H1 (cell line): ENCODE measurements around the gene UVRAG.

Experiments used
- KDM5A ChIP-seq: fragments of 200-600 bp; IDR thresholded peaks from 2 replicates; pipeline ENCODE4 v1.7.1; 2012; ENCODE audit warnings: mild to moderate bottlenecking, low read length, inconsistent platforms, mixed read lengths
- POLR2AphosphoS5 ChIP-seq: IDR thresholded peaks from 2 replicates; pipeline ENCODE4 v1.6.1; 2011; ENCODE audit warnings: low read depth, low read length
- SIN3A ChIP-seq, 2 experiments: IDR thresholded peaks in 1 of 2; conservative IDR thresholded peaks in 1 of 2; 2 replicates each; pipeline ENCODE4 v1.6.1; 2011 to 2012; ENCODE audit warnings: low read length in 2 of 2, improper control_type of control experiment in 1 of 2, low read depth in 1 of 2, mild to moderate bottlenecking in 1 of 2
- USF2 ChIP-seq: IDR thresholded peaks from 2 replicates; pipeline ENCODE4 v1.6.1; 2011; ENCODE audit warnings: low read length, improper control_type of control experiment
- TF ChIP-seq, protein P1 (sequence below), 3 experiments: IDR thresholded peaks; 1 replicate in 2 of 3; 2 replicates in 1 of 3; pipeline versions ENCODE4 v1.5.1 to v1.6.1; 2011; ENCODE audit warnings: low read length in 3 of 3, mild to moderate bottlenecking in 3 of 3, inconsistent platforms in 2 of 3, low read depth in 1 of 3, moderate library complexity in 1 of 3; ENCODE audit not compliant: insufficient read depth in 1 of 3; ENCODE audit errors: control extremely low read depth in 1 of 3

GRCh38 chr11:76151556-76152085, 336.6 kb downstream of the UVRAG start:
- TF ChIP-seq SIN3A (conservative IDR thresholded peaks at IDR 0.05 in 1 of 2, IDR thresholded peaks at IDR 0.05 in 1 of 2; ENCODE audit: low read depth in 1 of 2, low read length in 2 of 2) (no peak), POLR2AphosphoS5 (no peak), USF2 (no peak), KDM5A (no peak)
- TF ChIP-seq, protein P1, sequence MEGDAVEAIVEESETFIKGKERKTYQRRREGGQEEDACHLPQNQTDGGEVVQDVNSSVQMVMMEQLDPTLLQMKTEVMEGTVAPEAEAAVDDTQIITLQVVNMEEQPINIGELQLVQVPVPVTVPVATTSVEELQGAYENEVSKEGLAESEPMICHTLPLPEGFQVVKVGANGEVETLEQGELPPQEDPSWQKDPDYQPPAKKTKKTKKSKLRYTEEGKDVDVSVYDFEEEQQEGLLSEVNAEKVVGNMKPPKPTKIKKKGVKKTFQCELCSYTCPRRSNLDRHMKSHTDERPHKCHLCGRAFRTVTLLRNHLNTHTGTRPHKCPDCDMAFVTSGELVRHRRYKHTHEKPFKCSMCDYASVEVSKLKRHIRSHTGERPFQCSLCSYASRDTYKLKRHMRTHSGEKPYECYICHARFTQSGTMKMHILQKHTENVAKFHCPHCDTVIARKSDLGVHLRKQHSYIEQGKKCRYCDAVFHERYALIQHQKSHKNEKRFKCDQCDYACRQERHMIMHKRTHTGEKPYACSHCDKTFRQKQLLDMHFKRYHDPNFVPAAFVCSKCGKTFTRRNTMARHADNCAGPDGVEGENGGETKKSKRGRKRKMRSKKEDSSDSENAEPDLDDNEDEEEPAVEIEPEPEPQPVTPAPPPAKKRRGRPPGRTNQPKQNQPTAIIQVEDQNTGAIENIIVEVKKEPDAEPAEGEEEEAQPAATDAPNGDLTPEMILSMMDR (IDR thresholded peaks at IDR 0.05; ENCODE audit: control extremely low read depth in 1 of 3, insufficient read depth in 1 of 3, low read depth in 1 of 3, low read length in 3 of 3), result no peak
